Ramos (cell line): ENCODE results near the gene CCDC85C.

Source experiments
- in situ Hi-C: fragments of 300-500 bp; cut with MboI; formaldehyde crosslinking; loops from one replicate; pipeline ENCODE4 v1.14.3; 2022; ENCODE audit warnings: low sequenced_read_pairs; ENCODE audit not compliant: unreplicated experiment

CCDC85C gene

GRCh38 chr14:99632410-99633035 lies 28.5 kb upstream of the CCDC85C start:
- in situ Hi-C loops = no loop called here

GRCh38 chr14:99630202-99630601 lies 26.2 kb upstream of the CCDC85C start:
- in situ Hi-C loops = no loop called here

- in situ Hi-C loops = no loop called here
Observed at GRCh38 chr14:99628887-99629618, 25.0 kb upstream of the CCDC85C start.

GRCh38 chr14:99627510-99628381 lies 23.7 kb upstream of the CCDC85C start:
- in situ Hi-C loops = no loop called here

GRCh38 chr14:99627100-99627499 lies 23.1 kb upstream of the CCDC85C start:
- in situ Hi-C loops = no loop called here

GRCh38 chr14:99626041-99626648 lies 22.1 kb upstream of the CCDC85C start:
- in situ Hi-C loops = no loop called here

GRCh38 chr14:99625476-99625875 lies 21.5 kb upstream of the CCDC85C start:
- in situ Hi-C loops = no loop called here

GRCh38 chr14:99624971-99625370 lies 21.0 kb upstream of the CCDC85C start:
- in situ Hi-C loops = no loop called here

- in situ Hi-C loops = no loop called here
Observed at GRCh38 chr14:99624024-99624423, 20.0 kb upstream of the CCDC85C start.

- in situ Hi-C loops = no loop called here
Observed at GRCh38 chr14:99621948-99622347, 17.9 kb upstream of the CCDC85C start.

GRCh38 chr14:99619835-99620834 lies 16.1 kb upstream of the CCDC85C start:
- in situ Hi-C loops = no loop called here

- in situ Hi-C loops = no loop called here
Observed at GRCh38 chr14:99616832-99617800, 13.1 kb upstream of the CCDC85C start.

- in situ Hi-C loops = no loop called here
Observed at GRCh38 chr14:99615497-99616157, 11.6 kb upstream of the CCDC85C start.

GRCh38 chr14:99612738-99613330 lies 8.8 kb upstream of the CCDC85C start:
- in situ Hi-C loops = no loop called here

- in situ Hi-C loops = no loop called here
Observed at GRCh38 chr14:99612071-99612737, 8.2 kb upstream of the CCDC85C start.

GRCh38 chr14:99611646-99612045 lies 7.6 kb upstream of the CCDC85C start:
- in situ Hi-C loops = no loop called here
